ENCODE measurements around the gene SLC43A2. TPM values are rescaled to one million over a fixed set of nuclear protein-coding genes. Genes with fewer than 3 reads are reported as not detected.

SLC43A2 gene
- total and polyA plus RNA-seq, 2 of the 13 experiments (the other 11 are each of a cell fraction or from before 2014, with no cell fraction given): 7.3 to 20.0 TPM

GRCh38 chr17:1606352-1606985 lies 22.2 kb downstream of the SLC43A2 start (continued):
- 0 out of 2 replicates have a peak, but pooled peaks have one; percentile 41 for TF ChIP-seq ZSCAN31 (CRISPR knock-in tag; IDR thresholded peaks at IDR 0.05; ENCODE audit: low read depth)
- TF ChIP-seq SP4 (CRISPR knock-in tag; IDR thresholded peaks at IDR 0.05): no peak; the same call in 1 of the 2 replicates
- TF ChIP-seq SALL1 (CRISPR knock-in tag; IDR thresholded peaks at IDR 0.05): peak; percentile 73
- no peak for TF ChIP-seq ZBTB42 (CRISPR knock-in tag; IDR thresholded peaks at IDR 0.05)
- TF ChIP-seq TBX3 (IDR thresholded peaks at IDR 0.05; ENCODE audit: borderline replicate concordance): no peak
- TF ChIP-seq ARNT2 (CRISPR knock-in tag; IDR thresholded peaks at IDR 0.05; ENCODE audit: low read depth): no peak
- no peak for TF ChIP-seq SMAD3 (CRISPR knock-in tag; IDR thresholded peaks at IDR 0.05)
- TF ChIP-seq PBX2 (CRISPR knock-in tag; IDR thresholded peaks at IDR 0.05): no peak
- no peak; the same call in 1 of the 2 replicates for TF ChIP-seq ZHX2 (IDR thresholded peaks at IDR 0.05; ENCODE audit: low read depth)
- TF ChIP-seq ZHX2 (CRISPR knock-in tag; IDR thresholded peaks at IDR 0.05; ENCODE audit: borderline replicate concordance): no peak
- TF ChIP-seq ELF3 (CRISPR knock-in tag; IDR thresholded peaks at IDR 0.05): no peak
- TF ChIP-seq NR2F6 (IDR thresholded peaks at IDR 0.05): no peak
- TF ChIP-seq NR2F6 (CRISPR knock-in tag; IDR thresholded peaks at IDR 0.05): peak; percentile 47; the same call in 1 of the 2 replicates
- TF ChIP-seq FOXK1 (CRISPR knock-in tag; IDR thresholded peaks at IDR 0.05; ENCODE audit: borderline replicate concordance, low read depth): no peak
- no peak for TF ChIP-seq ZNF20 (CRISPR knock-in tag; IDR thresholded peaks at IDR 0.05)
- no peak for TF ChIP-seq PHF5A (CRISPR knock-in tag; IDR thresholded peaks at IDR 0.05; ENCODE audit: low read depth, unreplicated experiment)
- no peak for TF ChIP-seq ATF7-NPFF (CRISPR knock-in tag; IDR thresholded peaks at IDR 0.05; ENCODE audit: low read depth)
- no peak; the same call in 1 of the 2 replicates for TF ChIP-seq BORCS8-MEF2B (CRISPR knock-in tag; IDR thresholded peaks at IDR 0.05)
- TF ChIP-seq TFE3 (CRISPR knock-in tag; IDR thresholded peaks at IDR 0.05): 0 out of 2 replicates have a peak, but pooled peaks have one; percentile 12
- no peak for TF ChIP-seq RFX1 (IDR thresholded peaks at IDR 0.05)
- TF ChIP-seq XBP1 (CRISPR knock-in tag; IDR thresholded peaks at IDR 0.05): no peak
- TF ChIP-seq NPAS2 (CRISPR knock-in tag; IDR thresholded peaks at IDR 0.05; ENCODE audit: borderline replicate concordance): no peak

All from HepG2 (cell line).